NT2/D1 (cell line): ENCODE results near the gene CRTC1.

Source experiments
- SUZ12 ChIP-seq: IDR thresholded peaks from 2 replicates; pipeline ENCODE4 v1.6.1; 2011; ENCODE audit not compliant: insufficient read length, insufficient read depth; ENCODE audit errors: extremely low read depth
- YY1 ChIP-seq: IDR thresholded peaks from 2 replicates; pipeline ENCODE4 v1.6.1; 2011; ENCODE audit not compliant: insufficient read length, insufficient read depth
- ZNF274 ChIP-seq: IDR thresholded peaks from 2 replicates; pipeline ENCODE4 v1.6.1; 2011; ENCODE audit warnings: mild to moderate bottlenecking, low read depth, low read length

- TF ChIP-seq YY1 (no peak), ZNF274 (no peak), SUZ12 (no peak)
Observed at GRCh38 chr19:18737954-18738351, 54.5 kb downstream of the CRTC1 start.
